GM19193 (cell line): ENCODE measurements around the gene INPP4A.

Source experiments
- POLR2A ChIP-seq: IDR thresholded peaks from 4 replicates; pipeline ENCODE4 v1.6.1; 2011; ENCODE audit not compliant: insufficient read depth, insufficient read length; ENCODE audit errors: extremely low read depth

INPP4A gene

GRCh38 chr2:98623657-98624056 lies 179.0 kb downstream of the INPP4A start:
- no peak for TF ChIP-seq POLR2A

DNA sequence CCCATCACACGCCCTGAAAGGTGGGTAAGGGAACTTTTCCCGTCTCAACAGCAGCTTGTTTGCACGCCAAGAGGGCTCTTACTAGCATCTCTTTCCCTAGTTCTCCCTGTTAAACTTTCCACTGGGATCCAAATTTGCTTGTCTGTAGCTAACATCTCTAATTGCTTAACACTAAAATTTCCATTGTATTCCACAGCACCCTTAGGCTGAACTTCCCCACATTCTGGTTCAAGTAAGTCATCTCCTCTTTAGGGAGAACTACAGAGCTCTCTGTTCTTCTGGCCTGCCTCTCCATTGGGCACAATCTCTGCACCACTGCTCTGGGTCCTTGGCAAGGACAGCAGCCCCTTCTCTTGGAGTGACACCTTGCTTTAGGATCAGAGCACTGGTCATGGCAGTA lies 187.7 kb downstream of the INPP4A start:
- no peak for TF ChIP-seq POLR2A

GRCh38 chr2:98634406-98635092 lies 189.9 kb downstream of the INPP4A start:
- TF ChIP-seq POLR2A, result no peak

DNA sequence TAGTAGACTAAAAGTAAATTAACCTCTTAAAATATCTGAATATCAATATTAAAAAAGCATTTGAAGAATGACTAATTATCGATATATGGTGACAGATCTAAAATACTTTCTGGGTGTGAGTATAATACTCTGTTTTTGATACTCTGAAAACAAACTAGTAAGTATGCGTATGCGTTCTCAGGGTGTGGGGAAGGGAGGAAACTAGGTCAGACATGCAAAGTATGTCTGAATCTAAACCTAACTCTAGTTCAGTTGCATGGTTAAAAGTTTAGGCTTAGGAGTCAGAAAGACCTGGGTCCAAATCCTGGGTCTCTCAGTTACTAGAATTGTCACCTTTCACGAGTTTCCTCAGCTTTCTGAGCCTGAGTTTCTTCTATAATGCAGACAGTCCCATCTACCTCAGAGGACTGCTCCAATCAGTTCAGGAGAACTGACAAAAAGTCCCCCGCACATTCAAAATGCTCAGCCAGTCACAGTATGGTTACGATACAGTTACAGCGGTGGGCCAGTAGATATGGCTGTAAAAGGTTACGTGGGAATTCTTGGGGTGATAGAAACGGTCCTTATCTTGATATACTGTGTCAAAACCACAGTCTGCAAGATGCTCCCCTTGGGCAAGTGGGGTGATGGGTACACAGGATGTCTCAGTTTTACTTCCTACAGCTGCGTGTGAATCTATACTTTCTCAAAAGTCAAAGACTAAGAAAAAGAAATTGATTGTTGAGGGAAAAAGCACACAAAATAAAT lies 192.9 kb downstream of the INPP4A start:
- no peak for TF ChIP-seq POLR2A

DNA sequence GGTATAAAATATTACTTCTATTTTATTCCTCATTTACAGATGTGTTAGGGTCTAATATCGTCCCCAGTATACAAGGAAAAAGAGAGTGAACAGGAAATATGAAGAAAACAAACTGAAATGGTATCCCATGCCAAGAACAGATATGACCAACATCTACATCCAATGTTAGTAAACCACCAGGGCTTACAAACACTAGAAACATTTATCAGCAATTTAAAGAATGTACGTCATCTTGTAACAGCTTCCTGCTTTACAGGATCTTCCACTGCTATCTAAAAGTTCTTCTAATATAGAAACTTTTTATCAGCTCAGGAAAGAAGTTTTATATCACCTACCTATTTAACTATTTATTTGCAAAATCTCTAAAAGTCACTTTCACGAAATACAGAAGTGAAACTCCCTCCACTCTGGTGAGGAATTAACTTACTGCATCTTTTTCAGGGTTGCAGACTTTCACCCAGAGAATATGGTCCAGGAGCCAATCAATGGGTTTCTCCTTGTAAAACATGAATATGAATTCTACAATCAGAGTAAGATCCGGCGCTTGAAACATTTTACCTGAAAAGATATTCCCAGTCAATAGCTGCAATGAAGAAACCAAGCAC lies 198.9 kb downstream of the INPP4A start:
- TF ChIP-seq POLR2A, result no peak
